RKO (cell line): ENCODE results near the gene NUP210L.
"Not testable (repeated sequence)": the region's sequence is repeated elsewhere in the genome, so short reads cannot be mapped to it uniquely, and the experiment has no call there.

ENCODE experiments used
- DNase-seq: peaks from one replicate; pipeline ENCODE4 v3.0.0-alpha.2; 2016; ENCODE audit warnings: low spot score

NUP210L gene

DNA sequence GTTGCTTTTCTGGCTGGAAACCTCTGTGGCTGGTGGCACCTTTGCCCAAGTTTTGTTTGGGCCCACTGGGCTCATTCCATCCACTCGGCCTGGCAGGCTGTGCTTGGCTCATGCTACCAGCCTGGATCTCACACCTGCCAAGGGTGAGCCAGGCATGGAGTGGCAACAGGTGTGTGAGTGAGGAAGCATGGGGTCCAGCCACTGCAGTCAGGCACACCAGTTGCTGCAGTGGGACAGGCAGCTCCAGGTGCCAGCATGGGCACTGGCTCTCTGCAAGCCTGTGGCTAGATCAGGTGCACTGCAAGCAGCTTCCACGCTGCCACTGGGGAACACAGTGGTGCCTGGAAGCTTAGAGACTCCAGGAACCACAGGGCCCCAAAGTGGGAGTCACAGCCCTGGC, 57.0 kb downstream of the NUP210L start:
- no peak for DNase-seq

DNA sequence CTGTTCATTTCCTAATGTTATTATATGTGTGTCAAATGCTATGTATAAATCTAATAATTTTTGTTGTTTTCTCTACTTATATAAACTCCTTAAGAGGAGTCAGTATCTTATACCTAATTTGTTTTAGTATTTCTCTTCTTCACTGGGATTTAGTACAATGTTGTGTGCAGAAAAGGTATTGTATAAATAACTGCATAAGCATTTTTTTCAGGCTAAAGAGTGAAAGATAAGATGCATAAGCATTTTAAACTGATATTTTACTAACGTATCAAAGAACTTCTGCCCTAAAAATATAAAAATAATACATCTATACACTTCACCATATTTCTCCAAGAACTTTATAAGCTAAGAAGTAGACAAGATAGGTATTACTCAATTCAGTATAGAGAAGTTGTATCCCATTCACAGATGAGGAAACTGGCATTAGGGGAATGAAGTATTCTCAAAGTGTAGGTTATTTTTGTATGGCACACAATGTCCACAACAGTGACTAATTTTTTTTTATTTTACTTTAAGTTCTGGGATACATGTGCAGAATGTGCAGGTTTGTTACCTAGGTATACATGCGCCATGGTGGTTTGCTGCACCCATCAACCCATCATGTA, 59.3 kb downstream of the NUP210L start:
- no peak for DNase-seq

DNA sequence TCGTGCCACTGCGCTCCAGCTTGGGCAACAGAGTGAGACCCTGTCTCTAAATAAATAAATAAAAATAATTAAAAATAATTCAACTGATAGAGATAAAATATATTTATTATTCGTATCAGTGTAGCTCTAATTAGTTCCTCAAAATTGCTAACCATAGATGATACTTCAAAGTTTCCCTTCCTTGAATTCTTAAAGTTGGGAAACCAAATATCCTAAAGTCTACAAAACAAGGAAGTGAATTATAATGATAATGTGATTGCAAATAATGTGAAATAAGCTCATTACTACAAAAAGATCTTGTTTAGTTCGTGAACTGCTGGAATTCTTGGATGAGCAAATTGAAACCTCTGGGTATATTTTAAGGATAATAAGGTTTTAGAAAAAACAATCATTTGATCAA, 60.5 kb downstream of the NUP210L start:
- no peak for DNase-seq

DNA sequence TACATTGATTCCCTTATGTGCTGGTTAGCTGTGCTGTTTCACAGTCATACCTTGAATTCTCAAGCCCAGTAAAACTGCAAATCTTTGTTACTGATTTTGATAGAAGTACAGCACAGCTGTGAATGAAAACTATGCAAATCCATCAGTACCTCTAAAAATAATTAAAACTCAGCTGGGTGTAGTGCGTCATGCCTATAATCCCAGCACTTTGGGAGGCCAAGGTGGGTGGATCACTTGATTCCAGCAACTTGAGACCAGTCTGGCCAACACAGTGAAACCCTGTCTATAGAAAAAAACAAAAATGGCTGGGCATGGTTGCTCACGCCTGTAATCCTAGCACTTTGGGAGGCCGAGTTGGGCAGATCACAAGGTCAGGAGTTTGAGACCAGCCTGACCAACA, 61.2 kb downstream of the NUP210L start:
- DNase-seq = no peak

DNA sequence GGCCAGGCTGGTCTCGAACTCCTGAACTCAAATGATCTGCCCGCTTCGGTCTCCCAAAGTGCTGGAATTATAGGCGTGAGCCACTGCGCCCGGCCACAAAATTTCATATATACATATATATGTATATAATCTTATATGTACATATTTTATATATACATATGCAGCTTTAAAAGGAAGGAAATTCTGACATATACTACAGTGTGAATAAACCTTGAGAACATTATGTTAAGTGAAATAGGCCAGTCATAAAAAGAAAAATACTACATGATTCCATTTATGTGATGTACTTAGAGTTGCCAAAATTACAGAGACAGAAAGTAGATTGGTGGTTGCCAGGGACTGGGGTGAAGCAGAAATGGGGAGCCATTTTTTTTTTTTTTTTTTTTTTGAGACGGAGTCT, 63.2 kb downstream of the NUP210L start:
- no peak for DNase-seq

DNA sequence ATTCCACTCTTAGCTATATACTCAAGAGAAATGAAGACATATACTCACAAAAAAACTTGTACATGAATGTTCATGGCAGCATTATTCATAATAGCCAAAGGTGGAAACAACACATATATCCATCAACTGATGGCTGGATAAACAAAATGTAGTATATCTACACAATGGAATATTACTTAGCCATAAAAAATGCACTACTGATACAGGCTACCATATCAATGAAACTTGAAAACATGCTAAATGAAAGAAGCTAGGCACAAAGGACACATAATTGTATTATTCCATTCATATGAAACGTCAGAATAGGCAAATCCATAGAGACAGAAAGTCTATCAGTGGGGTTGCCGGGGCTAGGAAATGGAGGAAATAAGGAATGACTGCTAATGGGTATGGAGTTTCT, 67.3 kb downstream of the NUP210L start:
- no peak for DNase-seq

DNA sequence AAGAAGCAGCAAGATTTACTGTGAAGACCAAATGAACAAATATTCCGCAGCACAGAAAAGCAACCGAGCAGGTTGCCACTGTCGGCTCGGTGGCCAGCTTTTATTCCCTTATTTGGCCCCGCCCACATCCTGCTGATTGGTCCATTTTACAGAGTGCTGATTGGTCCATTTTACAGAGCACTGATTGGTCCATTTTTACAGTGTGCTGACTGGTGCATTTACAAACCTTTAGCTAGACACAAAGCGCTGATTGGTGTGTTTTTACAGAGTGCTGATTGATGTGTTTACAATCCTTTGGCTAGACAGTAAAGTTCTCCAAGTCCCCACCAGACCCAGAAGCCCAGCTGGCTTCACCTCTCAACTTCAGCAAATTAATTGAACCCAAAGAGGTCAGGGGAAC, 71.8 kb downstream of the NUP210L start:
- not testable (repeated sequence) for DNase-seq

DNA sequence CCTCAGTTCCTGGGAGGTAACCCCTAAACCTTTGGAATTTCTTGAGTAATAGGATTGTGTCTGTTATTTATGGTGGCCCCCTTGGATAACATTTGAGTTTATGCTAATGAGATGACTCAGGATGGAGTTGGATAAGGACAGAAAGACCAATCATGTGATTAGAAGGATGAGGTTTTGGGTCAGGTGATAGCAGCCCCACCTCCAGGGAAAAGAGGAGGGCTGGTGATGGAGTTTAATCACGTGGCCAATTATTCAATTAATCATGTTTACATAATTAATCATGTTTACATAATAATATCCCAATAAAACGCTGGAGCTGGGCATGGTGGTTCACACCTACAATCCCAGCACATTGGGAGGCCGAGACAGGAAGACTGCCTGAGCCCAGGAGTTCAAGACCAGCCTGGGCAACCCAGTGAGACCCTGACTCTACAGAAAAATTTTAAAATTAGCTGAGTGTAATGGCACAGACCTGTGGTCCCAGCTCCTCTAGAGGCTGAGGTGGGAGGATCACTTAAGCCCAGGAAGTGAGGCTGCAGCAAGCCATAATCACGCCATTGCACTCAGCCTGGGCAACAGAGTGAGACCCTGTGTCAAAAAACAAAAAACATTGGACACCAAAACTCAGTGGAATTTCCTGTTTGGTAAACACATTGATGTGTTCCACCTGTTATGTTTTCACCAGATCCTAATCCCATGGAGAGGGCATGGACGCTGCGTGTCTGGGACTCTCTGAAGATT, 73.3 kb downstream of the NUP210L start:
- no peak for DNase-seq

DNA sequence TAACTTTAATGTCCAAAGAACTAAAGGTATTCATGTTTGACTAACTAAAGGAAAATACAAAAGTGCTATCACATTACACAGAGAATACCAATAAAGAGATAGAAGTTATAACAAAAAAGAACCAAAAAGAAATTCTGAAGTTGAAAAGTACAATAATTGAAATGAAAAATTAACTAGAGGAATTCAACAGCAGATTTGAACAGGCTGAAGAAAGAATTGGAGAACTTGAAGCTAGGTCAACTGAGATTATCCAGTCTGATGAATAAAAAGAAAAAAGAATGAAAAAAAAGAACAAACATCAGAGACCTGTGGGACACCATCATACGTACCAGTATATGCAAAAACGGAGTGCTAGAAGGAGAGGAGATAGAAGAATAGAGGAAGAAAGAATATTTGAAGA, 78.5 kb downstream of the NUP210L start:
- no peak for DNase-seq

DNA sequence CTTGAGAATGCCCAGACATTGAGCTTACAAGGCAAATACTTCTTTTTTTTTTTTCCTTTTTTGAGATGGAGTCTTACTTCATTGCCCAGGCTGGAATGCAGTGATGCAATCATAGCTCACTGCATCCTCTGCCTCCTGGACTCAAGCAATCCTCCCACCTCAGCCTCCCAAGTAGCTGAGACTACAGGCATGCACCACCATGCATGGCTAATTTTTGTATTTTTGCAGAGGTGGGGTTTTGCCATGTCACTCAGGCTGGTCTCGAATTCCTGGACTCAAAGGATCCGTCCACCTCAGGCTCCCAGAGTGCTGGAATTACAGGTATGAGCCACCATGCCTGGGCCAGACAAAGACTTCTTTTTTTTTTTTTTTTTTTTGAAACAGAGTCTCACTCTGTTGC, 79.1 kb downstream of the NUP210L start:
- no peak for DNase-seq

DNA sequence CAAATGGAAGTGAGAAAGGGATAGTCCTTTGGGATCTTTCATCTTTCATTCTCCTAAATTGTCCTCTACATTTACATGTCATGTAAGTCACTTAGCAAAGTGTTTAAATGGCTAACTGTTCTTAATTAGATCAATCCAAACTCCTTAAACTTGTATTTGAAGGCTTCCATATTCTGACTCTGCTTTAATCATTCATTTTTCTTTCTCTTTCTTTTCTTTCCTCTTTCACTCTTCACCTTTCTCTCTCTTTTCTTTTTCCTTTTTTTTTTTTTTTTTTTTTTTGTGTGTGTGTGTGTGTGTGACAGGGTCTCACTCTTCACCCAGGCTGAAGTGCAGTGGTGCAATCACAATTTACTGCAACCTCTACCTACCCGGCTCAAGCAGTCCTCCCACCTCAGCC, 92.6 kb downstream of the NUP210L start:
- DNase-seq = no peak

DNA sequence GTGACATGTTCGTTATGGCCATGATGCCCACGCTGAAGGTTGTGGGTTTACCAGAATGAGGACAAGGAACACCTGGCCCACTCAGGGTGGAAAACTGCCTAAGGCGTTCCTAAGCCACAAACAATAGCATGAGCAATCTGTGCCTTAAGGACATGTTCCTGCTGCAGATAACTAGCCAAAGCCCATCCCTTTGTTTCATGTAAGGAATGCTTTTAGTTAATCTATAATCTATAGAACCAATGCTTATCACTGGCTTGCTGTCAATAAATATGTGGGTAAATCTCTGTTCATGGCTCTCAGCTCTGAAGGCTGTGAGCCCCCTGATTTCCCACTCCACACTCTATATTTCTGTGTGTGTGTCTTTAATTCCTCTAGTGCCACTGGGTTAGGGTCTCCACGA, 107.4 kb downstream of the NUP210L start:
- DNase-seq = not testable (repeated sequence)

DNA sequence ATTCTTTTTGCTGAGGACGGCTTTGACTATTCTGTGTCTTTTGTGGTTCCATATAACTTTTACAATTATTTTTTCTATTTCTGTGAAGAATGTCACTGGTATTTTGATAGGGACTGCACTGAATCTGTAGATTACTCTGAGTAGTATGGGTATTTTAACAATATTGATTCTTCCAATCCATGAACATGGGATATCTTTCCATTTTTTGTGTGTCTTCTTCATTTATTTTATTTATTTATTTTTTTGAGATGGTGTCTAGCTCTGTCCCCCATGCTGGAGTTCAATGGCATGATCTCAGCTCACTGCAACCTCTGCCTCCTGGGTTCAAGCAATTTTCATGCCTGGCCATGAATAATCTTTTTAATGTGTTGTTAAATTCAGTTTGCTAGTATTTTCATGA, 121.2 kb downstream of the NUP210L start:
- DNase-seq = not testable (repeated sequence)

DNA sequence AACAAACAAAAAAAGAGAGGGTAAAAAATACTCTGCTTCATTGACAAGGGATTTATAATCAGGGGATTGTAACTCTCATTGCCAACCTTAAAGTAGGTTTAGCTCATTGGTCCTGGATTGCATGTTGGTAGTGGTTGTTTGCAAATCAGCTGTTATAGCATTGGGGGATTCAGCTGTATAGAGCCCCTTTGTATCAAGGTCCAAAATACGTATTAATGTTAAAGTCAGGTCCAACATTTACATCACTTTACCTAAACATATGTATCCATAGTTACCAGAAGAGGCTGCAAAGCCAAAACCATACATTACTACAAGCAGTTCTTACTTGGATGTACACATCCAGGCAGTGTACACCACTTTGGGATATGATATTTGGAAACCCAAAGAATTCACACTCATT, 134.9 kb downstream of the NUP210L start:
- no peak for DNase-seq

DNA sequence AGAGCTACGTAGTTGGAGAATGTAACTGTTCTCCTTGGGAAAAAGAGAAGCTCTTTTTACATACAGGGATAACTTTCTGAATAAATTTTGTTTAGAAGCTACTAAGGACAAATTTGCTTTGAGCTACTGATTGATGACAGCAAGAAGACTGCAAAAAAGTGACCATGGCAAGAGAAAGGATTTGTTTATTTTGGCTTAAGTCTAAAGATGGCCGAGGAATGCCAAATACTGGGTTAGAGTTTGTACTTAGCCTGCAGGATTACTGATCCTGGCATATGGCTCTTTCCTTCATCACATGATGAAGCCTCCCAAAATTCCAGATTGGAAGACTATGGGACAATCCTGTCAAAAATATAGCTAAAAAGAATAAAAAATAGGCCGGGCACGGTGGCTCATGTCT, 135.6 kb downstream of the NUP210L start:
- DNase-seq = no peak

DNA sequence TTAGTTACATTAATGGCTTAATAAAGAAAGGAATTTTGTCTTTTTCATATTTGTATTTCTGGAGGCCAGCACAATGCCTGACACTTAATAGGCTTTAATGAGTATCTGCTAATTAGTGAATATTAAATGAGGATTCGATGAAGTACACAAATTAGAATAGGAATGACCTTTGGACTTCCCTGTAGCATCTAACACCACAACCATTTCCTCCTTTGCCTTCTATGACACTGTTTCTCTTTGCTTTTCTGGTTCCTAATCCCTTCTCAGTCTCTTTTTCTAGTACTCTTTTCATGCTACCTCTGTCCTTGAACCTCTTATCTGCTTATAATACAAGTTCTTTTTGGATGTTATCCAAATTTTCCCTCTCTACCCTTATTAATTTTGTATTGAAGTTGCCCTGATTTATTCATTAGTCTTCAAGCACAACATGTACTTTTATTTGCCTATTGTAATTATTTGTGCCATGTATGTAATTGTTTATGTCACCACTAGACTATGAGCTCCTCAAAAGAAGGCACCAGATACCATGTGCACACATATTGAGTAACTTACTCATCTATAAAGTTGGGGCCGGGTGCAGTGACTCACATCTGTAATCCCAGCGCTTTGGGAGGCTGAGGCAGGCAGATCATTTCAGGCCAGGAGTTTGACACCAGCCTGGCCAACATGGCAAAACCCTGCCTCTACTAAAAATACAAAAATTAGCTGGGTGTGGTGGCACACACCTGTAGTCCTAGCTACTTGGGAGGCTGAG, 140.5 kb downstream of the NUP210L start:
- DNase-seq = peak; percentile 66

DNA sequence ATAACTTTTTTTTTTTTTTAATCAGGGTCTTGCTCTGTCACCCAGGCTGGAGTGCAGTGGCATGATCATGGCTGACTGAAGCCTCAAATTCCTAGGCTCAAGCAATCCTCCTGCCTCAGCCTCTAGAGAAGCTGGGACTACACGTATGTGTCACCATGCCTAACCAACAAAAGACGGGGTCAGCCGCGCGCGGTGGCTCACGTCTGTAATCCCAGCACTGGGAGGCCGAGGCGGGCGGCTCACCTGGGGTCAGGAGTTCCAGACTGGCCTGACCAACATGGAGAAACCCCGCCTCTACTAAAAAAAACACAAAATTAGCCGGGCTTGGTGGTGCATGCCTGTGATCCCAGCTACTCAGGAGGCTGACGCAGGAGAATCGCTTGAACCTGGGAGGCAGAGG, 142.3 kb downstream of the NUP210L start:
- DNase-seq = not testable (repeated sequence)

DNA sequence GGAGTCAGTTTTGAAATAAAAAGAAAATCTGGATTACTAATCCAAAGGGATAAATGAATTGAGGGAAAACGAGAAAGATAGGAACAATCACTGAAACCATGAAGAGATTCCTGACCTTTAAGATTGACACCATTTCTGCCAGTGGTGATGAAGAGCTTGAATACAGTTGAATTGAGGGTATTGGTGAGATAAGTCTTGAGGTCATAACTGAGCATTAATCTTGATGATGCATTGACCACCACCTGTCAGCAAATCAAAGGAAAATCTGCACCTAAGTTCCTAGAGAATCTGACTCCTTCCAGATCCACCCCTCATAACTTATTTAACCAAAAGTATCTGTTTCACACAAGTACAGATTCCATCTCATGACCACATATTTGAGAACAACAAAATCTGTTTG, 142.7 kb downstream of the NUP210L start:
- no peak for DNase-seq

DNA sequence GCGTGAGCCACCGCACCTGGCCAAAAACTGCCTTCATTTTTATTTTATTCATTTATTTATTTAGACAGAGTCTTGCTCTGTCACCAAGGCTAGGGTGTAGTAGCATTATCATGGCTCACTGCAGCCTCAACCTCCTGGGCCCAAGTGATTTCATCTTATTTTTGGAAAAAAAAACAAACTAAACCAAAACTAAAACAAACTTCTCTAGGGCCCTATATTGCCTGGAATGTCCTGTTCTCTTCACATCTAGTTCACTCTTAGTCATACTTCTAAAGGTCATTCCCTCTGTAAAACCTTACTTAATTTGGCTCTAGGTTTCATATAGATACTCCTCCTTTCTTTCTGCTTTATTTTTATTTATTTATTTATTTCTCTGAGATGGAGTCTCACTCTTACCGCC, 148.7 kb downstream of the NUP210L start:
- no peak for DNase-seq

DNA sequence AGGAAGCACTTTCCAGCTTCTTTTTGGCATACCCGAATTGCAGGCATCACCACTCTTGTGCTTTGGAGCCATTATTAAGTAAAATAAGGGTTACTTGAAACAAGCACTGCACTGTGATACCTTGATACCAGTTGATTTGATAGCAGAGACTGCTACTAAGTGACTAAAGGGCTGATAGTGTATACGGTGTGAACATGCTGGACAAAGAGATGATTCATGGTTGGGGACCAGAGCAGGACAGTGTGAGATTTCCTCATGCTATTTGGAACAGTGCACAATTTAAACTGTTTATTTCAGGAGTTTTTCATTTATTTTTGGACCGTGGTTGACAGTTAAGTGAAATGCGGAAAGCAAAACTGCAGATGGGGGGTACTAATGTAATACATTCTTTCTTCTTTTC, 154.5 kb downstream of the NUP210L start:
- DNase-seq = no peak

DNA sequence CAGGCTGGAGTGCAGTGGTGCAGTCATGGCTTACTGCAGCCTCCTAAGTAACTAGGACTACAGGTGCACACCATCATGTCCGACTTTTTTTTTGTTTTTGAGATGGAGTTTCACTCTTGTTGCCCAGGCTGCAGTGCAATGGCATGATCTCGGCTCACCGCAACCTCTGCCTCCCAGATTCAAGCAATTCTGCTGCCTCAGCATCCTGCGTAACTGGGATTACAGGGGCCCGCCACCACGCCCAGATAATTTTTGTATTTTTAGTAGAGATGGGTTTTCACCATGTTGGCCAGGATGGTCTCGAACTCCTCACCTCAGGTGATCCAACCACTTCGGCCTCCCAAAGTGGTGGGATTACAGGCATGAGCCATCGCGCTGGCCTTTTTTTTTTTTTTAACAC, 158.0 kb downstream of the NUP210L start:
- DNase-seq = not testable (repeated sequence)

DNA sequence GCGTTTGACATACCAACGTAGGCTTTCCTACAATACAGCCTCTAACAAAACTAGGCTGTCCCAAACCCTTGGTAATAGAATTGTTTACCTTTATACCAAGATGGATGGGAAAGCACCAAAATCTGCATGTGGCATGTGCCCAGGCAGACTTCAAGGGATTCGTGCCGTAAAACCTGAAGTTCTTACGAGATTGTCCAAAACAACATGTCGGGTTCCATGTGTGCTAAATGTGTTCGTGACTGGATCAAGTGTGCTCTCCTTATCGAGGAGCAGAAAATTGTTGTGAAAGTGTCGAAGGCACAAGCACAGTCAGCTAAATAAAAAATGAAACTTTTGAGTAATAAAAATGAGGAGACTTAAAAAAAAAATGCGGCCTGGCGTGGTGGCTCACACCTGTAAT, 159.2 kb downstream of the NUP210L start:
- no peak for DNase-seq

DNA sequence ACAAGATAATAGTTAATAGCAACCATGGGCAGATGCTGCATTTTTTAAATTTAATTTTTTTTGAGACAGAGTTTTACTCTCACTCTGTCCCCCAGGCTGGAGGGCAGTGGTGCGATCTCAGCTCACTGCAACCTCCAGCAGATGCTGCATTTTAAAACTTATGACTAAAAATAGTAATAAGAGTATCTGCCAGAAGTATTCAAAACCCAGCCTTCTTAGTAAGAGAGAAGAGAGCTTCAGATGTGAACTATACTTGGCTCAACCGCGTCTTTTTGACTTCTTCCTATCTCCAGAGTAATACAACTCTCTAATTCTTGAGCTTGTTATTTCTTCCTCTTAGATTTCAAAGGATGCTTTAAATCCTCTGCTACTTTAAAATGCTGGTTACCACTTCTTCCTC, 159.7 kb downstream of the NUP210L start:
- DNase-seq = no peak
